ENCODE results near the gene ZBTB7C. TPM values are rescaled to one million over a fixed set of nuclear protein-coding genes. Genes with fewer than 3 reads are reported as not detected.
A peak's percentile ranks its signal among the peaks of the same experiment; 100 is the strongest.

The ZBTB7C gene
- total and polyA plus RNA-seq, 2 donors (not counting 1 experiment from before 2014, with no cell fraction given): not detected

DNA sequence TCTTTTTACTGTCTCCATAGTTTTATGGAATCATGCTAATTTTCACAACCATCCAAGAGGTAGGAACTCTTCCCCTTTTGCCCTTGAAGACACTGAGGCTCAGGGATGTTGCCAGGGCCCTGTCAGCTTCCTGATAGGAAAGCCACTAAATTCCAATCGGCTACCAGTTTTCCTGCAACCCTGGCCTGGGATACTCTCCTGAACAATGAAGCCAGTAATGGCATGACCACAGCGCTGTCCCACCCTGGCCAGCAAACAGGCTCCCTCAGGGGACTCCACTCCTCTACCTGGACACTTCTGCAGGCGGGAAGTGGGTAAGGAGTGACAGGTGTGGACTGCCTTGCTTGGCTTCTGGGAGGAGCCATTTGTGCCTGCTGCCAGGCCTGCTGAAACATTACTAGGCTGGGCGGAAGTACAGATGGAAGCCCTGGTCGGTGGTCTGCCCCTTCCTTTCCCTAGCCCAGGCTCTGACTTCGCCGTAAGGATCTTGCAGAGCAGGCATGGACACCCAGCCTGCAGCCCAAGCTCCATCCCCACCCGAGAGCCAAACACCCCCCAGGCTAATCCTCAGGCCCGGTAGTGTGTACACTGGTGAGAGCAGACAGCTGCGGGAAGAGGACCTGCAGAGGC, 400.0 kb downstream of the ZBTB7C start:
- TF ChIP-seq, protein P1, sequence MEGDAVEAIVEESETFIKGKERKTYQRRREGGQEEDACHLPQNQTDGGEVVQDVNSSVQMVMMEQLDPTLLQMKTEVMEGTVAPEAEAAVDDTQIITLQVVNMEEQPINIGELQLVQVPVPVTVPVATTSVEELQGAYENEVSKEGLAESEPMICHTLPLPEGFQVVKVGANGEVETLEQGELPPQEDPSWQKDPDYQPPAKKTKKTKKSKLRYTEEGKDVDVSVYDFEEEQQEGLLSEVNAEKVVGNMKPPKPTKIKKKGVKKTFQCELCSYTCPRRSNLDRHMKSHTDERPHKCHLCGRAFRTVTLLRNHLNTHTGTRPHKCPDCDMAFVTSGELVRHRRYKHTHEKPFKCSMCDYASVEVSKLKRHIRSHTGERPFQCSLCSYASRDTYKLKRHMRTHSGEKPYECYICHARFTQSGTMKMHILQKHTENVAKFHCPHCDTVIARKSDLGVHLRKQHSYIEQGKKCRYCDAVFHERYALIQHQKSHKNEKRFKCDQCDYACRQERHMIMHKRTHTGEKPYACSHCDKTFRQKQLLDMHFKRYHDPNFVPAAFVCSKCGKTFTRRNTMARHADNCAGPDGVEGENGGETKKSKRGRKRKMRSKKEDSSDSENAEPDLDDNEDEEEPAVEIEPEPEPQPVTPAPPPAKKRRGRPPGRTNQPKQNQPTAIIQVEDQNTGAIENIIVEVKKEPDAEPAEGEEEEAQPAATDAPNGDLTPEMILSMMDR (IDR thresholded peaks at IDR 0.05): no peak
- no peak for TF ChIP-seq EZH2 (IDR thresholded peaks at IDR 0.05; ENCODE audit: borderline replicate concordance, insufficient read depth, low read depth, low read length, poor library complexity, severe bottlenecking)
- H3K27me3 ChIP-seq (replicated peaks in 1 of 4; ENCODE audit: control extremely low read depth in 1 of 4, control insufficient read depth in 3 of 4, insufficient read depth in 4 of 4, low read length in 3 of 4): peaks cover 0 to 31% (median 16%) of the 10 kb centered on the region in 4 experiments
- ATAC-seq (ENCODE audit: low read depth): no peak
- 98% methylated on average over 9 of the region's 10 CpGs for WGBS (ENCODE audit: insufficient coverage)
- no peak overlapping the region for H3K9ac ChIP-seq (ENCODE audit: low read length)
- ChIA-PET POLR2A (no interaction called here), CTCF (no interaction called here)
- peak overlapping the region; percentile 77 for H3K4me3 Mint-ChIP-seq
- H3K27me3 Mint-ChIP-seq: peaks cover 45% of the 10 kb centered on the region
- no peaks in the 10 kb centered on the region for H3K36me3 ChIP-seq (replicated peaks in 1 of 2; ENCODE audit: control extremely low read depth in 1 of 2, control insufficient read depth in 1 of 2, extremely low read depth in 1 of 2, insufficient read depth in 2 of 2, low read length in 1 of 2)
- no peak overlapping the region for H3K4me3 ChIP-seq (ENCODE audit: control extremely low read depth in 1 of 5, extremely low read depth in 1 of 5, insufficient read depth in 1 of 5, low read depth in 2 of 5, low read length in 4 of 5)
- H2AFZ ChIP-seq (ENCODE audit: insufficient read depth, low read depth, low read length, poor library complexity, severe bottlenecking): no peak overlapping the region
- H3K4me1 ChIP-seq (ENCODE audit: control insufficient read depth in 2 of 2, insufficient read depth in 2 of 2, low read length in 2 of 2): peaks cover 9 to 20% of the 10 kb centered on the region in 2 donors
- H3K9me3 ChIP-seq (ENCODE audit: control extremely low read depth in 1 of 3, control insufficient read depth in 2 of 3, insufficient read depth in 1 of 3, low read length in 2 of 3): peaks cover 0 to 24% (median 0%) of the 10 kb centered on the region in 3 donors
- DNase-seq: no peak
- peaks cover 2% of the 10 kb centered on the region for H3K9me3 Mint-ChIP-seq (ENCODE audit: insufficient read depth)
- H3K4me1 Mint-ChIP-seq: peaks cover 7% of the 10 kb centered on the region
- no peaks in the 10 kb centered on the region for H3K79me2 ChIP-seq (ENCODE audit: control insufficient read depth, insufficient read depth, low read length)
- H3K4me2 ChIP-seq (replicated peaks; ENCODE audit: low read depth, low read length, poor library complexity, severe bottlenecking): no peak overlapping the region
- no peak overlapping the region for H3K27ac ChIP-seq (ENCODE audit: low read length in 2 of 2)
- intact Hi-C loops (cut with micrococcal nuclease): loop anchor here (2.0 kb wide), 1 partner anchor 78 kb away; the partner anchor contains the start of gene SMAD2
- H4K20me1 ChIP-seq (ENCODE audit: control insufficient read depth, insufficient read depth, low read length, poor library complexity, severe bottlenecking): no peaks in the 10 kb centered on the region
- H3K27ac Mint-ChIP-seq: no peak overlapping the region

Measured in B cell (primary cell).